EH (cell line): Measurements from ENCODE around the gene HACE1.

Source experiments
- DNase-seq: peaks from one replicate; pipeline ENCODE4 v3.0.0-alpha.2; 2015; ENCODE audit warnings: low read depth

Gene HACE1

DNA sequence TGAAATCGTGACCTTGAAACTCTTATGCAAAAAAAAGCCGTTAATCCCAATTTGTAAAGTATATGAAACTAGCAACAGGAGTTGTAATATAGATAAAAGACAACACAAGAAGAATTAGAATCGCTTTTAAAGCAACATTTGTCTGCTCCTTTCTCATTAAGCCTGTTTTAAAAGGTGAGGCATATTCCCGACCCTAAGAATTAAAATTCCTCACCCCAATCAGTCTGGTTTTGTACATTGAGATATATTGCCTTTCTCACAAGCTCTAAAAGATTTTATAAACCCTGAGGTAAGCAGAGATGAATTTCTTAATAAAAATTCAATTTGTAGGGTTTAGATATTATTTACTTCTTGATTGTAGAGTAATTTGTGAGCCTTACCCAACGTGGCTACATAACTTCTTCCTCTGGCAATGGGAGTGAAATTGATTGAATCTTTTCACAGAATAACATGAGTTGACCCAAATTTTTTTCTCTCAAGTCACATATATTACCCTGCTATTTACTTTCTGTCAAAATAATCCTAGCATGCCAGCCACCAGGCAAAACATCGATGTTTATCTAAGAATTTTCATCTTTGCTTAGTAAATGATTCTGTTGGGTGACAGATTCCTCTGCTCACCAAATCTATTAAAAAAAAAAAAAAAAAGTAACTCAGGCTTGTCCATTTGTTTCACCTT, 173.7 kb downstream of the HACE1 start:
- DNase-seq, result no peak

DNA sequence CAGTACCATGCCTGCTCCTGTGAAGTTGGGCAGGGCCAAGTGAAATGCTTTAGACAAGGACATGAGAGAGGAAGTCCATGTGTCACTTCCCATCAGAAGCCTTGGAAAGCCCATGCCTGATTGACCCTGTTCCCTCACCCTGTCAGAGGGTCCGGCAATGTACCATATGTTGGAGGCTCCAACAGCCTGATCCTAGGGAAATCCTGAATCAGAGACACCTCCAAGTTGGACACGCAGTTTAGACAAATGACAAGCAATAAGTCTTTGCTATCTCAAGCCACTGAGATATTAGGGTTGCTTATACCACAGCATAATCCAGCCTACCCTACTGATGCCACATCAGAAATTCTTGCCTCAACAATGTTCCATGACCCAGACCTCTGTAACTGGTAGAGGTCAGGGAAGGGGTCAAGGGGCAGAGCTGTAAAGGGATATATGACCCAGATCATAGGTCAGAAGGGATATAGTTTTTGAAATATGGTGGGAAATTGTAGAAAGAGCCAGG, 174.8 kb downstream of the HACE1 start:
- no peak for DNase-seq

DNA sequence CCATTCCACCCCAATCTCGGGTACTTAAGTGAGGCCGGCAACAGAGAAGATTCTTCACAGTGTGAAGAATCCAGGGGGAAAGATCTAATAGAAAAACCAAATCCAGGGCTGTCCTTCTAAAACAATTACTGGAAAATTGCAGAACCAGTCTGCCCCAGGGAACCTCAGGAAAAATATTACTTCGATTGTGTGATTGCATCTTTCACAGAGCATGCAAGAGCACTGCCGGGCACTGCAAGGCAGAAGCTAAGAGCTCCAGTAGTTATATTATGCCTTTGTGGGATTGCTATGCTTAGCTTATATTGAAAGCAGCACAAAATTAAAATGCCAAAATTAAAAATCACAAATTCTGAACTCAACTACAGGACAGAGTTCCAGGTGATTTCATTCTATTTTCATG, 175.9 kb downstream of the HACE1 start:
- DNase-seq, result no peak

DNA sequence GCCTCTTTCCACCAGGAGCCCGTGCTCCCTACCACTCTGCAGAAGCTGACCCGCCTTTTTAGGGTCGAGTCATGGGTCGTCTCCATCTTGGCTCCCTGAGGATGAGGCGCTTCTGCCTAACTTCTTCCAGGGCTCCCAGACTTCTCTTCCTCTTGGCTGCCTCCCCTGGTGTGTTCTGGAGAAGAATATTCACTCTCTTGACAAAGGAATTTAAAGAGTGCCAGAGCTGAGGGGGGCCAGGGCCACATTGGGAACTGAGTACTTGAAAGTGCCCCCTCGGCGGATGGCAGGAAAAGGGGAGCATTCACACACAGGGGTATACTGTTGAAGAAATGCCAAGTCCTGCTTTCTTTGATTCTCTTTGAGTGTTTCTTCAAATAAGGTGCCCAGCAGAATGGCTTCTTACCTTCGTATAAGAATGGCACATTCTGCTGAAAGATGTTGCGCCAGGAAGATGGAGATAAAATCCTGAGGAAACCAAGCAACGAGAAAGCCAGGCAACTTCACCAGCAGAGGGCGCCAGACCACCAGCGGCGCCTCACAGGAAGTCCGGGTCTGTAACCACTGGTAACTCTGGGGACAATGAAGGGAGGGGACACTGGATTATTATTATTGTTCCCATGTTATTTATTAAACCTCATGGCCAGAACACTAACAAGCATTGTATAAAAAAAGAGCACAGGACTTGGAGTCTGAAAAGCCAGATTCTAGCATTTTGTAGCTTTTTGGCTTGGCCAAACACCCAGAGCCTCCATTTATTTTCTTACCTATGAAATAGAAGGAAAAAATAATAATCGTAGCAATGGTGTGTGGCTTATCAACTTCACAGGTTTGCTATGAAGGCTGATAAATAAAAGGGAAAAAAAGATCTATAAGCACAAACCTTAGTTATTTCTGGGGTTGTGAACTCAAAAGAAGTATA, 176.7 kb downstream of the HACE1 start:
- DNase-seq, result peak; percentile 51

DNA sequence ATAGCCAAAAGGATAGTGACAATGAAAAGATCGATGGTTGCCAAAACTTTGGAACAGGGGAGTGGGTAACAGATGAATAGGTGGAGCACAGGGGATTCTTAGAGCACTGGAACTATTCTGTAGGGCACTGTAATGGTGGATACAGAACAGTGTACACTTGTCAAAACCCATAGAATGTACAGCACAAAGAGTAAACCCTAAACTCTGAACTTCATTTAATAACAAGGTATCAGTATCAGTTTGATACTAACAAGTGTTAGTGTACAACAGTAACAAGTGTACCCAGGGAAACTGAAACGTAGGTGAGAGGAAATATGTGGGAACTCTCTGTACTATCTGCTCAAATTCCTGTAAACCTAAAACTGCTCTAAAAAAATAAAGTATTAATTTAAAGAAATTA, 179.2 kb downstream of the HACE1 start:
- no peak for DNase-seq

DNA sequence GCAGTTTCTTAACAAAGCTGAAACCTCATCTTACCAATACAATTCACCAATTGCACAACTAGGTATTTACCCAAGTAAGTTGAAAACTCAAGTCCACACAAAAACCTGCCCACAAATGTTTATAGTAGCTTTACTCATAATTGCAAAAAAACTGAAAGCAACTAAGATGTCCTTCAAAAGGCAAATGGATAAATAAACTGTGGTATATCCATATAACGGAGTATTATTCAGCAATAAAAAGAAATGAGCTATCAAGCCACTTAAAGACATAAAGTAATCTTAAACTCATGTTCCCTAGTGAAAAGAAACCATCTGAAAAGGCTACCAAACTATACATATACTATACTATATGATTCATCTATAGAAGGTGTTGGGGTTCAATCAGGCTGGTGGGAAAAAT, 179.7 kb downstream of the HACE1 start:
- no peak for DNase-seq
